HEK293 (cell line): Measurements from ENCODE around the gene SART3.

Experiments
- CTCF ChIA-PET: fragments of 350-600 bp; formaldehyde crosslinking; extraction: SDS; loops from one replicate; lab custom pipeline; 2021; ENCODE audit warnings: antibody characterized with exemption; lab: Yijun Ruan, JAX
- POLR2A ChIA-PET: fragments of 300-600 bp; formaldehyde crosslinking; extraction: SDS; loops from one replicate; lab custom pipeline; 2020; ENCODE audit warnings: antibody characterized with exemption, inconsistent platforms; lab: Yijun Ruan, JAX
- H3K27ac ChIP-seq: fragments of 200-500 bp; sonication (Bioruptor generic); 2 replicates; pipeline ENCODE4 v1.5.1; 2014; ENCODE audit warnings: low read depth, low read length, control low read depth, inconsistent platforms; ENCODE audit errors: extremely low read depth
- H3K36me3 ChIP-seq, 2 experiments: fragments of 200-500 bp in 1 of 2; sonication (Bioruptor generic) in 1 of 2; 1 replicate in 1 of 2; 2 replicates in 1 of 2; pipeline ENCODE4 v1.5.1; 2014 to 2017; ENCODE audit warnings: inconsistent platforms in 2 of 2, low read length in 2 of 2; ENCODE audit not compliant: control insufficient read depth in 2 of 2, insufficient read depth in 1 of 2
- H3K4me1 ChIP-seq: fragments of 200-500 bp; sonication (Bioruptor generic); 2 replicates; pipeline ENCODE4 v1.5.1; 2014; ENCODE audit warnings: mild to moderate bottlenecking, low read length, inconsistent platforms; ENCODE audit not compliant: control insufficient read depth, insufficient read depth
- H3K4me3 ChIP-seq: 2 replicates; pipeline ENCODE4 v1.5.1; 2011; ENCODE audit warnings: low read depth, mild to moderate bottlenecking, control low read depth, low read length, moderate library complexity
- H3K9me3 ChIP-seq: fragments of 200-500 bp; sonication (Bioruptor generic); 2 replicates; pipeline ENCODE4 v1.5.1; 2014; ENCODE audit warnings: low read depth, low read length, inconsistent platforms; ENCODE audit not compliant: control insufficient read depth, insufficient read depth
- IKZF3 ChIP-seq: fragments of 450-650 bp; IDR thresholded peaks from 2 replicates; pipeline ENCODE4 v1.5.0; 2018; ENCODE audit warnings: missing biosample characterization, mild to moderate bottlenecking, missing genetic modification characterization, moderate library complexity
- OVOL3 ChIP-seq: fragments of 450-650 bp; formaldehyde crosslinking; IDR thresholded peaks from 2 replicates; pipeline ENCODE4 v1.5.1; 2016; ENCODE audit warnings: missing biosample characterization, missing genetic modification characterization
- SP3 ChIP-seq: fragments of 450-650 bp; formaldehyde crosslinking; IDR thresholded peaks from 2 replicates; pipeline ENCODE4 v1.5.1; 2016; ENCODE audit warnings: missing biosample characterization, missing genetic modification characterization
- ZFP37 ChIP-seq: fragments of 450-650 bp; formaldehyde crosslinking; IDR thresholded peaks from 2 replicates; pipeline ENCODE4 v1.5.1; 2016; ENCODE audit warnings: missing biosample characterization, missing genetic modification characterization
- ZNF184 ChIP-seq: fragments of 450-650 bp; IDR thresholded peaks from 2 replicates; pipeline ENCODE4 v1.5.1; 2018; ENCODE audit warnings: missing biosample characterization, mild to moderate bottlenecking, missing genetic modification characterization
- ZNF19 ChIP-seq: fragments of 450-650 bp; formaldehyde crosslinking; IDR thresholded peaks from 2 replicates; pipeline ENCODE4; 2016; ENCODE audit warnings: missing biosample characterization, missing genetic modification characterization, low read depth
- ZNF366 ChIP-seq: fragments of 450-650 bp; formaldehyde crosslinking; conservative IDR thresholded peaks from 2 replicates; pipeline ENCODE4 v1.5.1; 2016; ENCODE audit warnings: missing biosample characterization, missing genetic modification characterization
- ZNF398 ChIP-seq: fragments of 450-650 bp; formaldehyde crosslinking; IDR thresholded peaks from 2 replicates; pipeline ENCODE4 v1.5.1; 2017; ENCODE audit warnings: missing biosample characterization, missing genetic modification characterization
- ZNF449 ChIP-seq: fragments of 450-650 bp; formaldehyde crosslinking; IDR thresholded peaks from 2 replicates; pipeline ENCODE4 v1.5.1; 2017; ENCODE audit warnings: missing biosample characterization, mild to moderate bottlenecking, missing genetic modification characterization, moderate library complexity
- ZNF544 ChIP-seq: fragments of 450-650 bp; formaldehyde crosslinking; IDR thresholded peaks from 2 replicates; pipeline ENCODE4 v1.5.0; 2017; ENCODE audit warnings: missing biosample characterization, missing genetic modification characterization
- ZNF600 ChIP-seq: fragments of 450-650 bp; formaldehyde crosslinking; IDR thresholded peaks from 2 replicates; pipeline ENCODE4 v1.5.1; 2016; ENCODE audit warnings: missing biosample characterization, missing genetic modification characterization
- ZNF654 ChIP-seq: fragments of 450-650 bp; formaldehyde crosslinking; IDR thresholded peaks from 2 replicates; pipeline ENCODE4 v1.5.1; 2016; ENCODE audit warnings: low read depth, missing biosample characterization, missing genetic modification characterization
- ZNF677 ChIP-seq: fragments of 450-650 bp; IDR thresholded peaks from 2 replicates; pipeline ENCODE4 v1.5.0; 2018; ENCODE audit warnings: missing biosample characterization, mild to moderate bottlenecking, missing genetic modification characterization, moderate library complexity
- ZNF791 ChIP-seq: fragments of 450-650 bp; formaldehyde crosslinking; IDR thresholded peaks from 2 replicates; pipeline ENCODE4 v1.5.1; 2016; ENCODE audit warnings: missing biosample characterization, missing genetic modification characterization
- TF ChIP-seq, protein P1 (sequence below): fragments of 450-650 bp; formaldehyde crosslinking; IDR thresholded peaks from 2 replicates; pipeline ENCODE4 v1.5.1; 2016; ENCODE audit warnings: missing biosample characterization, missing genetic modification characterization
- TF ChIP-seq, protein P2 (sequence below): fragments of 450-650 bp; formaldehyde crosslinking; IDR thresholded peaks from 2 replicates; pipeline ENCODE4 v1.5.1; 2016; ENCODE audit warnings: missing biosample characterization, missing genetic modification characterization

SART3 gene

DNA sequence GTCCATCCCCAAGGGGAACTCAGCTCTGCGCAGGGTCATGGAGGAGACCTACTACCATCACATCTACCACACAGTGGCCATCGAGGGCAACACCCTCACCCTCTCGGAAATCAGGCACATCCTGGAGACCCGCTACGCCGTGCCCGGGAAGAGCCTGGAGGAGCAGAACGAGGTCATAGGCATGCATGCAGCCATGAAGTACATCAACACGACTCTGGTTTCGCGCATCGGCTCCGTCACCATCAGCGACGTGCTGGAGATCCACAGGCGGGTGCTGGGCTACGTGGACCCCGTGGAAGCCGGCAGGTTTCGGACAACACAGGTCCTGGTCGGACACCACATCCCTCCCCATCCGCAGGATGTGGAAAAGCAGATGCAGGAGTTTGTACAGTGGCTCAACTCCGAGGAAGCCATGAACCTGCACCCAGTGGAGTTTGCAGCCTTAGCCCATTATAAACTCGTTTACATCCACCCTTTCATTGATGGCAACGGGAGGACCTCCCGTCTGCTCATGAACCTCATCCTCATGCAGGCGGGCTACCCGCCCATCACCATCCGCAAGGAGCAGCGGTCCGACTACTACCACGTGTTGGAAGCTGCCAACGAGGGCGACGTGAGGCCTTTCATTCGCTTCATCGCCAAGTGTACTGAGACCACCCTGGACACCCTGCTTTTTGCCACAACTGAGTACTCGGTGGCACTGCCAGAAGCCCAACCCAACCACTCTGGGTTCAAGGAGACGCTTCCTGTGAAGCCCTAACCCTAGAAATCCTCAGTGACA is 42.1 kb downstream of the SART3 start:
- H3K36me3 ChIP-seq, result peaks cover 7 to 73% of the 10 kb centered on the region in 2 experiments; a peak in 2 of 3 replicates
- POLR2A ChIA-PET, result no interaction called here
- CTCF ChIA-PET, result interaction anchor here (0.6 to 1.3 kb wide), 4 partner anchors 76 to 526 kb away, joined by 3 to 6 read pairs (median 4); no protein-coding TSS in a partner anchor
- H3K4me3 ChIP-seq, result no peak overlapping the region
- no peak for TF ChIP-seq ZNF791 (tag by site-specific recombination)
- peak; percentile 80 for TF ChIP-seq ZNF600
- TF ChIP-seq, all 188 proteins: peak for 1
- Histone ChIP-seq H3K9me3 (no peaks in the 10 kb centered on the region), H3K27ac (no peak overlapping the region), H3K4me1 (no peaks in the 10 kb centered on the region)

- Histone ChIP-seq H3K27ac (no peak overlapping the region), H3K4me3 (no peak overlapping the region), H3K36me3 (peaks cover 5 to 66% of the 10 kb centered on the region in 2 experiments; a peak in 2 of 3 replicates), H3K4me1 (no peaks in the 10 kb centered on the region), H3K9me3 (no peaks in the 10 kb centered on the region)
- no peak for TF ChIP-seq ZNF449 (tag by site-specific recombination)
- no peak for TF ChIP-seq ZNF544
- TF ChIP-seq ZFP37 (tag by site-specific recombination), result no peak
- no peak for TF ChIP-seq ZNF677 (tag by site-specific recombination)
- no peak for TF ChIP-seq ZNF654 (tag by site-specific recombination)
- TF ChIP-seq, protein P1, sequence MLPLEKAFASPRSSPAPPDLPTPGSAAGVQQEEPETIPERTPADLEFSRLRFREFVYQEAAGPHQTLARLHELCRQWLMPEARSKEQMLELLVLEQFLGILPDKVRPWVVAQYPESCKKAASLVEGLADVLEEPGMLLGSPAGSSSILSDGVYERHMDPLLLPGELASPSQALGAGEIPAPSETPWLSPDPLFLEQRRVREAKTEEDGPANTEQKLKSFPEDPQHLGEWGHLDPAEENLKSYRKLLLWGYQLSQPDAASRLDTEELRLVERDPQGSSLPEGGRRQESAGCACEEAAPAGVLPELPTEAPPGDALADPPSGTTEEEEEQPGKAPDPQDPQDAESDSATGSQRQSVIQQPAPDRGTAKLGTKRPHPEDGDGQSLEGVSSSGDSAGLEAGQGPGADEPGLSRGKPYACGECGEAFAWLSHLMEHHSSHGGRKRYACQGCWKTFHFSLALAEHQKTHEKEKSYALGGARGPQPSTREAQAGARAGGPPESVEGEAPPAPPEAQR (tag by site-specific recombination), result no peak
- no peak for TF ChIP-seq ZNF398 (tag by site-specific recombination)
- no peak for TF ChIP-seq ZNF19
- TF ChIP-seq SP3 (tag by site-specific recombination), result no peak
- TF ChIP-seq OVOL3 (tag by site-specific recombination), result no peak
- TF ChIP-seq, protein P2, sequence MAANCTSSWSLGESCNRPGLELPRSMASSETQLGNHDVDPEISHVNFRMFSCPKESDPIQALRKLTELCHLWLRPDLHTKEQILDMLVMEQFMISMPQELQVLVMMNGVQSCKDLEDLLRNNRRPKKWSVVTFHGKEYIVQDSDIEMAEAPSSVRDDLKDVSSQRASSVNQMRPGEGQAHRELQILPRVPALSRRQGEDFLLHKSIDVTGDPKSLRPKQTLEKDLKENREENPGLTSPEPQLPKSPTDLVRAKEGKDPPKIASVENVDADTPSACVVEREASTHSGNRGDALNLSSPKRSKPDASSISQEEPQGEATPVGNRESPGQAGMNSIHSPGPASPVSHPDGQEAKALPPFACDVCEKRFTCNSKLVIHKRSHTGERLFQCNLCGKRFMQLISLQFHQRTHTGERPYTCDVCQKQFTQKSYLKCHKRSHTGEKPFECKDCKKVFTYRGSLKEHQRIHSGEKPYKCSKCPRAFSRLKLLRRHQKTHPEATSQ (tag by site-specific recombination), result no peak
- TF ChIP-seq IKZF3, result no peak
- TF ChIP-seq ZNF184 (tag by site-specific recombination), result no peak
- no peak for TF ChIP-seq ZNF366 (tag by site-specific recombination)
- CTCF ChIA-PET, result no interaction called here
- POLR2A ChIA-PET, result no interaction called here
Observed at GRCh38 chr12:108518101-108518715, 42.8 kb downstream of the SART3 start.
